COLO829 (cell line): Measurements from ENCODE around the gene HOXB6.
A peak's percentile ranks its signal among the peaks of the same experiment; 100 is the strongest.

Experiments
- DNase-seq: peaks from one replicate; pipeline ENCODE4 v3.0.0; 2012; ENCODE audit warnings: low spot score

Gene HOXB6

GRCh38 chr17:48593840-48594537 lies 10.8 kb downstream of the HOXB6 start:
- DNase-seq = peak; percentile 76

GRCh38 chr17:48593126-48593829 lies 11.5 kb downstream of the HOXB6 start, which contains the start of gene HOXB5:
TSS of gene HOXB5 (minus strand) at chr17:48593779. CDS start at chr17:48593682, 97 bp downstream.
- DNase-seq = no peak

- no peak for DNase-seq
Observed at GRCh38 chr17:48592577-48592976, 12.2 kb downstream of the HOXB6 start.

- no peak for DNase-seq
Observed at GRCh38 chr17:48592057-48592514, 12.7 kb downstream of the HOXB6 start.

- no peak for DNase-seq
Observed at GRCh38 chr17:48591255-48592056, 13.3 kb downstream of the HOXB6 start.

GRCh38 chr17:48590607-48591161 lies 14.1 kb downstream of the HOXB6 start:
- DNase-seq = no peak

GRCh38 chr17:48589831-48590606 lies 14.8 kb downstream of the HOXB6 start, which contains the start of gene HOXB3:
TSS of gene HOXB3 (minus strand) at chr17:48590241. CDS start at chr17:48552474, 37,767 bp downstream.
- DNase-seq = no peak

- no peak for DNase-seq
Observed at GRCh38 chr17:48589060-48589830, 15.5 kb downstream of the HOXB6 start.

GRCh38 chr17:48588528-48588927 lies 16.3 kb downstream of the HOXB6 start:
- DNase-seq = no peak

DNA sequence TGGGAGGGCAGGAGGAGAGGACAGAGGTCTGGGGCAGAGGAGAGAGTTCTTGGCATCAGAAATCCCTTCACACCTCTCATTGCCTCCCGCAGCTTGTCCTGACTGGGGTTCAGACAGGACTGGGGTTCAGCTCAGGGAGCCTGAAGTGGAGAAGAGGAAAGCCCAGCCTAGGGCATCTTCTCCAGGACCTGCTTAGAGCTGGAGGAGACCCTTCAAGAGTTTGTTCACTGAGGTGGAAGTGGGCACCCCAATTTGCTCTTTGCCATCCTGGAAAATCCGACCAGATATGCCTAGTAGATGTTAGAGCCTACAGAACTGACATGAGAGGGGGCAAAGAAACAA lies 16.7 kb downstream of the HOXB6 start:
- DNase-seq = no peak

- no peak for DNase-seq
Observed at GRCh38 chr17:48587276-48588073, 17.3 kb downstream of the HOXB6 start.

DNA sequence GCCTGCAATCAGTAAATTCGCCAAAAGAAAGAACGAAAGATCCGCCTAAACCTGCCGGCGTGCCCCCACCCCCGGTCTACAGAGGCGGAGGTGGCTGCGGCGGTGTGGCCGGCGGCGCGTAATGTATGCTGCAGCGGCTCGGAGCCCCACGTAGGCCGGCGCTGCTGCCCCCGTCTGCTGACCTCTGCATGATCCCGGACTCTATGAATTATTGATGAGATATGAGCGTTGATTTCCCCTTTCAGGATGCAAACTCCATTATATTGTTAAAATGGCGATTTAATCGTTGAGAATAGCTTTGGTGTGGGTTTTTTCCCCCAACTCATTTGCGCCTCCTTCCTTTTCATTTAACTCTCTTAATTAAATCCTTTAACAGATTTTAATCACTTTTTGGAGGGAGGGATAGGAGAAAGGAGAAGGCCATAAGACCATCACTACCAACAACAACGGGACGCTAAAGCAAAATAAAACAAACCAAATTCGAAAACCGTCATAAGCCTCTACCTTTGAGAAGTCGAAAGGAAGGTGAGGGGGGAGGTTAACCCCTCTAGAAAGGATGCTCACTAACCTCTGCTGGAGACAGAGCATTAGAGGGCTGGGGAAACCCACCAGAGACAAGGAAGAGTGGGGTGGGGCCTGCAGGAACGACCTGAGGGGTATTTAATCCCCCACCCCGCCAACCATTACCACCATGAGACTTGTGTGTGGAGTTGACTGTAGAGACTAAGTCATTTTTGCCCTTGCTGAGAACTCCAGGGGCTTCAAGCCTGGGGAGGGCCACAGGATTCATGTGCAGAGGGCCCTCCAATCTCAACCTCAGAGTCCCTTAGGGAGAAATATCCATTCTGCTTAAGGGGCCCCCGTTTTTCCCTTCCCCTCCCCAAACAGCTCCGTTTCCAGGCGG lies 18.2 kb downstream of the HOXB6 start:
- DNase-seq = peak; percentile 50

DNA sequence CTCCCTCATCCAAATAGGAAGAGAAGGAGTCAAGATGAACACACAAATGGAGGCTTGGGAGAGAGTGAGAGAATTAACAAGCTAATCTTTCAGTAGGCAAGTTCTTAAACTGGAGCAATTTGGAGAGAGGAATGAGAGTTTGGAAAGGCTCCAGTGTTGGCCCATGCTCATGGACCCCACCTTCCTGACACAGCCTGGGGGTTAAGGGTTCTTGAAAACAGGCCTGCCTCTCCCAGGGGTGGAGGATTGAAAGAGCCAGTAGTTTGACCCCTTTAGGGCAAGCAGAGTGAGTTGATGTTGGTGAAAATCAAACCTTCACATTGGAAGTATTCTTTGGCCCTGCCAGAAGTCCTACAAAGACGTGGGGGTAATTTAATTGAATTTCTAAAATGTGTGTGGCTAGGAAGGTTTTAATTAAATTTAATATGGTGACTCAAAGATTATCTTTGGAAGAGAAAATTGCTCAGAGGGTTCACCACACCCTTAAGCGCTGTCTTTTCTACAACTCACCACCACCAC lies 20.5 kb downstream of the HOXB6 start:
- no peak for DNase-seq

GRCh38 chr17:48583708-48584222 lies 21.0 kb downstream of the HOXB6 start:
- DNase-seq = no peak

DNA sequence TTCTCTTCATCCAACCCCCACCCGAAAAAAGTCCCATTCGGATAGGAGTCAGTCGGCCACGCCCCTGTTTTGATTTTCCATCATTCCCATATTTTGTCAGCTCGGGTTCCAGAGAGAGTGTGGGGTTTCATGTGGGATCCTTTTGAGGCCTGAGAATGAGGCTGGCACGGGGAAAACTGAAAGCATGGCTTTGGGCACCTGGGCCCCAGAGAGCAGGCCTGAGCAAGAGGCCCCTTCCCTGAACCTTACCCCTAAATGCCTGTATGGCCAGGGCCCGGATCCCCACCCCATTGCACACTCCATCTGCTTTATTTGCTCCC lies 22.1 kb downstream of the HOXB6 start:
- DNase-seq = no peak

DNA sequence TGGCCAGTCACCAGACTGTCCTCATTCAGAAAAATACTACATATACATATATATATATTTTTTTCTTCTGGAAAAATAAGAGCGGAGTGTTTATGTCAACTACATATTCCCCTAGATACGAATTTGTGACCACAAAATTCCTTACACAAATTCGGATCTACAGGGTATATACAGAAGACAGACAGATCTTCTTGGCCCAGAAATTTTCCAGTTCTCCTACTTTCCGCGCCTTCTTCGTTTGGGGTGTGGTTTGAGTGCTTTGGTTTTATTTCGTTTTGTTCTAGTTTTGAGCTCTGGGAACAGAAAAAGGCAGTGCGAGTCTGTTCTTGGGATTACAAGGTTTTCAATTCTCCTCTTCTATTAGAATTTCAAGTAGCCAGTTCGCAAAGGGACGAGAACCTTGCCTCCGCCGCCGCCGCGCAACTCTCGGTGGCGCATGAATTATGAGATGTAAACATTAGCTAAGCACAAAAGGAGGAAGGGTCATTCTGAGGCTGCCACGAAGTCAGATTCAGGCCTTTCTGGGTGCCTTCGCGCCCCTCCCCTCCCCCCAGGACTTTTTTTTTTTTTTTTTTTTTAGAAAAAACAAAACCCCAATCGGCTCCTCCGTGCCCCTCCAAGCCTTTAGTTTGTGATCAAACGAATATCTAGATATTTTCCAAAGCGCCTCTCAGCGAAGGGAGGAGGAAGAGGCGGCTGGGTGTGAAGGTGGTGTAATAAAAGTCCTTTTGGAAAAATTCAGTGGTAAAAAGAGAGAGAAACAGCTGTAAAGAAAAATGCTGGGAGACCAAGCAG lies 24.8 kb downstream of the HOXB6 start:
- no peak for DNase-seq

DNA sequence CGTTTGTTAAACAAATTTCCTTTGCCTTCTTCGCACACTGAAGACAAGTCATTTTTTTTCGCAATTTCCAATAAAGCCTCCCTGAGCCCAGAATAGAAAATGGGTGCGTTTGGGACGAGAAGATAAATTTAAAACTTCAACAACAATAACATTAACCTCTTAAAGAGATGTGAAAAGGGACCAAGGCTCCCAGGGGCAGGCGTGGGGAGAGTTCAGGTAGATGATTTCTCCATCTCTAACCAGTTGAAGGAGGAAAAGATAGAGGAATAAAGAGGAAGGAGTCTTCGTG lies 25.4 kb downstream of the HOXB6 start:
- no peak for DNase-seq
